PFSK-1 (cell line): ENCODE data around the gene PSMB7.

Experiments used
- POLR2AphosphoS5 ChIP-seq: IDR thresholded peaks from 2 replicates; pipeline ENCODE4 v1.6.1; 2012; ENCODE audit warnings: low read depth, mild to moderate bottlenecking, control low read depth, low read length, moderate library complexity
- SIN3A ChIP-seq: IDR thresholded peaks from 2 replicates; pipeline ENCODE4 v1.6.1; 2012; ENCODE audit warnings: mild to moderate bottlenecking, low read length, moderate library complexity, borderline replicate concordance; ENCODE audit not compliant: insufficient read depth
- TAF1 ChIP-seq: IDR thresholded peaks from 2 replicates; pipeline ENCODE4 v1.6.1; 2012; ENCODE audit warnings: low read length, control low read depth, borderline replicate concordance; ENCODE audit not compliant: insufficient read depth
- TF ChIP-seq, protein P1 (sequence below), 2 experiments: IDR thresholded peaks; 2 replicates each; pipeline versions ENCODE4 v1.6.1 to v1.8.0; 2011 to 2012; ENCODE audit warnings: low read depth in 2 of 2, low read length in 2 of 2, control low read depth in 1 of 2, inconsistent platforms in 1 of 2, mild to moderate bottlenecking in 1 of 2, moderate library complexity in 1 of 2; ENCODE audit not compliant: insufficient read depth in 1 of 2

DNA sequence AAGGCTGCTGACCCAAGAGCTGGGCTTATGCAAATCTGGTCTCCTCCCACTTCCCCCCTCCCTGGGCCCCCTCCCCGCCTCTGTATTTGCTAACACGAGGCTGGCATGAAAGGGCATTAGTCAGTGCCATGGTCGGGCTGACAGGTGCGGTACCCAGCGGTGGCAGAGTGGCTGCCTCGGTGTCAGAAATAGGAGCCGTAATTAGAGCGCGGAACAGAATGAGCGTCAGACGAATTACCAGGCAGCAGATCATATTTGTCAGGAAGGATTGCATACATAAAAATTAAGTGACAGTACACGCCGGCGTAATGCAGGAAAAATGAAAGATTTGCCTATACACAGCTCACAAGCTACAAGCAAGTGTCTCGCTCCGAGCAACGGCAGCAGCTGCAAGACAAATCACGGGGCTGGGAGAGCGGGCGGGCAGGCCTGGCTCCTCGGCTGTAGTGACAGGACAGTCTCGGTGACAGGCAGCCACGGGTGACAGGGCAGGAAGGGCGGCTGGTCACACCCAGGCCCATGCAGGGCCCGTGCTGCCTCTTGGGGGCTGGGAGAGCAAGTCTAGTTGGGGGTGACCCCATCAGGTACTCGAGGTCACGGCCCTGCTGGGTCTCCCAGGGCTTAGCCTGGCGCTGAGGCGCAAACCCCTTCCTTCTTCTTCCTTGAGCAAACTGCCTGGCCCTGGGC lies 85.1 kb downstream of the PSMB7 start:
- TF ChIP-seq, protein P1, sequence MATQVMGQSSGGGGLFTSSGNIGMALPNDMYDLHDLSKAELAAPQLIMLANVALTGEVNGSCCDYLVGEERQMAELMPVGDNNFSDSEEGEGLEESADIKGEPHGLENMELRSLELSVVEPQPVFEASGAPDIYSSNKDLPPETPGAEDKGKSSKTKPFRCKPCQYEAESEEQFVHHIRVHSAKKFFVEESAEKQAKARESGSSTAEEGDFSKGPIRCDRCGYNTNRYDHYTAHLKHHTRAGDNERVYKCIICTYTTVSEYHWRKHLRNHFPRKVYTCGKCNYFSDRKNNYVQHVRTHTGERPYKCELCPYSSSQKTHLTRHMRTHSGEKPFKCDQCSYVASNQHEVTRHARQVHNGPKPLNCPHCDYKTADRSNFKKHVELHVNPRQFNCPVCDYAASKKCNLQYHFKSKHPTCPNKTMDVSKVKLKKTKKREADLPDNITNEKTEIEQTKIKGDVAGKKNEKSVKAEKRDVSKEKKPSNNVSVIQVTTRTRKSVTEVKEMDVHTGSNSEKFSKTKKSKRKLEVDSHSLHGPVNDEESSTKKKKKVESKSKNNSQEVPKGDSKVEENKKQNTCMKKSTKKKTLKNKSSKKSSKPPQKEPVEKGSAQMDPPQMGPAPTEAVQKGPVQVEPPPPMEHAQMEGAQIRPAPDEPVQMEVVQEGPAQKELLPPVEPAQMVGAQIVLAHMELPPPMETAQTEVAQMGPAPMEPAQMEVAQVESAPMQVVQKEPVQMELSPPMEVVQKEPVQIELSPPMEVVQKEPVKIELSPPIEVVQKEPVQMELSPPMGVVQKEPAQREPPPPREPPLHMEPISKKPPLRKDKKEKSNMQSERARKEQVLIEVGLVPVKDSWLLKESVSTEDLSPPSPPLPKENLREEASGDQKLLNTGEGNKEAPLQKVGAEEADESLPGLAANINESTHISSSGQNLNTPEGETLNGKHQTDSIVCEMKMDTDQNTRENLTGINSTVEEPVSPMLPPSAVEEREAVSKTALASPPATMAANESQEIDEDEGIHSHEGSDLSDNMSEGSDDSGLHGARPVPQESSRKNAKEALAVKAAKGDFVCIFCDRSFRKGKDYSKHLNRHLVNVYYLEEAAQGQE (IDR thresholded peaks at IDR 0.05; ENCODE audit: insufficient read depth in 1 of 2, low read depth in 2 of 2, low read length in 2 of 2) = no peak
- no peak for TF ChIP-seq SIN3A
- no peak for TF ChIP-seq POLR2AphosphoS5
- no peak for TF ChIP-seq TAF1
